HepG2 (cell line): ENCODE measurements around the gene IFI35. TPM values are rescaled to one million over a fixed set of nuclear protein-coding genes. Genes with fewer than 3 reads are reported as not detected.

Experiments
- CREB1 ChIP-seq, 2 experiments: fragments of 450-650 bp in 1 of 2; IDR thresholded peaks; 2 replicates each; pipeline ENCODE4 v1.6.1; 2016 to 2017; ENCODE audit warnings: control low read depth in 1 of 2, mild to moderate bottlenecking in 1 of 2, missing compliant biosample characterization in 1 of 2, missing genetic modification characterization in 1 of 2
- DPF2 ChIP-seq: sonication (generic); formaldehyde crosslinking; IDR thresholded peaks from 2 replicates; pipeline ENCODE4 v1.4.0; 2020; ENCODE audit warnings: mild to moderate bottlenecking, low read depth, missing genetic modification reagents, borderline replicate concordance
- ELF3 ChIP-seq: IDR thresholded peaks from 2 replicates; pipeline ENCODE4 v1.6.1; 2016; ENCODE audit warnings: missing genetic modification reagents, missing compliant biosample characterization
- FLYWCH1 ChIP-seq: sonication (generic); formaldehyde crosslinking; IDR thresholded peaks from 2 replicates; pipeline ENCODE4 v1.8.1; 2023; ENCODE audit warnings: mild to moderate bottlenecking, missing genetic modification reagents
- FOXC1 ChIP-seq: sonication (generic); formaldehyde crosslinking; IDR thresholded peaks from 2 replicates; pipeline ENCODE4 v1.8.0; 2022; ENCODE audit warnings: mild to moderate bottlenecking, missing genetic modification reagents, borderline replicate concordance
- PHF21A ChIP-seq: sonication (generic); formaldehyde crosslinking; IDR thresholded peaks from 2 replicates; pipeline ENCODE4 v1.5.0; 2020; ENCODE audit warnings: mild to moderate bottlenecking, missing genetic modification reagents
- REL ChIP-seq: sonication (generic); formaldehyde crosslinking; conservative IDR thresholded peaks from 2 replicates; pipeline ENCODE4 v1.8.0; 2022; ENCODE audit warnings: mild to moderate bottlenecking, missing genetic modification reagents, moderate library complexity
- RELA ChIP-seq: sonication (generic); formaldehyde crosslinking; IDR thresholded peaks from 2 replicates; pipeline ENCODE4 v1.4.0; 2020; ENCODE audit warnings: missing genetic modification reagents
- SAFB2 ChIP-seq: sonication (generic); formaldehyde crosslinking; IDR thresholded peaks from 2 replicates; pipeline ENCODE4 v1.5.1; 2020; ENCODE audit warnings: missing genetic modification reagents, low read depth, mild to moderate bottlenecking, borderline replicate concordance
- SIN3A ChIP-seq: IDR thresholded peaks from 2 replicates; pipeline ENCODE4 v1.6.1; 2011; ENCODE audit warnings: low read depth, mild to moderate bottlenecking, control low read depth, low read length, borderline replicate concordance
- SOX13 ChIP-seq, 3 experiments: fragments of 450-650 bp in 1 of 3; sonication (generic) in 1 of 3; formaldehyde crosslinking in 1 of 3; IDR thresholded peaks in 2 of 3; conservative IDR thresholded peaks in 1 of 3; 2 replicates each; pipeline versions ENCODE4 v1.5.0 to v1.6.1; 2016 to 2020; ENCODE audit warnings: antibody characterized with exemption in 1 of 3, mild to moderate bottlenecking in 1 of 3, missing compliant biosample characterization in 1 of 3, missing genetic modification reagents in 1 of 3, moderate library complexity in 1 of 3
- TBX2 ChIP-seq: sonication (generic); formaldehyde crosslinking; IDR thresholded peaks from 2 replicates; pipeline ENCODE4 v1.5.0; 2020; ENCODE audit warnings: missing genetic modification reagents, mild to moderate bottlenecking, borderline replicate concordance
- TGIF2 ChIP-seq: IDR thresholded peaks from 2 replicates; pipeline ENCODE4 v1.6.1; 2016; ENCODE audit warnings: control low read depth, missing compliant biosample characterization
- U2AF2 ChIP-seq: fragments of 200-400 bp; formaldehyde crosslinking; IDR thresholded peaks from 2 replicates; pipeline ENCODE4 v1.6.1; 2017; ENCODE audit warnings: low read depth, mild to moderate bottlenecking, low read length
- XBP1 ChIP-seq: sonication (generic); formaldehyde crosslinking; IDR thresholded peaks from 2 replicates; pipeline ENCODE4 v1.5.0; 2020; ENCODE audit warnings: missing genetic modification reagents
- ZBTB42 ChIP-seq: sonication (generic); formaldehyde crosslinking; IDR thresholded peaks from 2 replicates; pipeline ENCODE4 v1.5.0; 2020; ENCODE audit warnings: mild to moderate bottlenecking, missing genetic modification reagents
- ZNF20 ChIP-seq: sonication (generic); formaldehyde crosslinking; IDR thresholded peaks from 2 replicates; pipeline ENCODE4 v1.4.0; 2020; ENCODE audit warnings: mild to moderate bottlenecking, moderate library complexity, missing genetic modification reagents
- ZNF614 ChIP-seq: IDR thresholded peaks from 2 replicates; pipeline ENCODE4 v1.6.1; 2018; ENCODE audit warnings: missing biosample characterization, missing genetic modification reagents, inconsistent platforms, borderline replicate concordance
- ZSCAN31 ChIP-seq: sonication (generic); formaldehyde crosslinking; IDR thresholded peaks from 2 replicates; pipeline ENCODE4 v1.5.0; 2020; ENCODE audit warnings: low read depth, mild to moderate bottlenecking, missing genetic modification reagents
- polyA plus RNA-seq, 8 experiments: library from polyadenylated mRNA; depleted of rRNA in 3 of 8; stranded (reverse) in 7 of 8; unstranded in 1 of 8; fragments of >200 nt; fragmentation: Illumina TruSeq in 4 of 8; extraction: Trizol in 4 of 8; gene quantifications; 2 replicates each; pipeline versions ENCODE4 v1.2.1 to v1.2.3, GENCODE V29; 2011 to 2016; ENCODE audit warnings: low read depth in 4 of 8, missing spikeins in 1 of 8, mixed read lengths in 1 of 8; ENCODE audit not compliant: insufficient read depth in 1 of 8
- total RNA-seq, 5 experiments: library from RNA; depleted of rRNA; stranded (reverse); fragments of >200 nt; fragmentation: Illumina TruSeq; extraction: Trizol; gene quantifications; 2 replicates each; pipeline ENCODE4 v1.2.3, GENCODE V29; 2016; ENCODE audit warnings: low read depth in 1 of 5
- TF ChIP-seq, protein P1 (sequence below): sonication (generic); formaldehyde crosslinking; IDR thresholded peaks from 2 replicates; pipeline ENCODE4 v1.5.0; 2020; ENCODE audit warnings: mild to moderate bottlenecking, missing genetic modification reagents
- TF ChIP-seq, protein P2 (sequence below): sonication (generic); formaldehyde crosslinking; IDR thresholded peaks from 2 replicates; pipeline ENCODE4; 2020; ENCODE audit warnings: missing genetic modification reagents, mild to moderate bottlenecking, borderline replicate concordance
- TF ChIP-seq, protein P3 (sequence below): sonication (generic); formaldehyde crosslinking; IDR thresholded peaks from 2 replicates; pipeline ENCODE4 v1.4.0; 2020; ENCODE audit warnings: missing genetic modification reagents

The IFI35 gene
- total and polyA plus RNA-seq, 2 of the 13 experiments (the other 11 are each of a cell fraction or from before 2014, with no cell fraction given) = 28.9 to 38.1 TPM

DNA sequence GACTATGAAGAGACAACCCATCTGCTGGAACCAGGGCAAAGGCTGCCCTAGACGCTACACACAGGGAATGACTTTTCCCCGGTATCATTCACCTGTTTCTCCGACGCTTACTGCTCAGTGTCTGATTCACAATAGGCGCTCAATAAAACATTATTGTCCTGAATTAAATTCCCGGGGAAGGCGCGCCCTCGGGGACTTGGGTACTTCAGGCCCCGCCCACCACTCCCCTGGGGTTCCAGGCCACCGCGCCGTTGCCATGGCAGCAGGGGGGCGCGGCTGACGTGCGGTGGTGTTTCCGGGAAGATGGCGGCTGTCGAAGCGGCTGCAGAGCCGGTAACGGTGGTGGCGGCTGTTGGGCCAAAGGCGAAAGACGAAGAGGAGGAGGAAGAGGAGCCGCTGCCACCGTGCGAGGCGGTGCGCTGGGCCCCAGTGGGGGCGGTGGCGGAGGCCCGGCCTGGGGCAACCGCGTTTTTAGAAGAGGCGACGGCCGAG lies 26.3 kb upstream of the IFI35 start, which contains the start of gene RUNDC1 (continued):
- TF ChIP-seq FOXC1 (CRISPR knock-in tag) = peak; percentile 32; the same call in 1 of the 2 replicates
- 0 out of 2 replicates have a peak, but pooled peaks have one; percentile 25 for TF ChIP-seq FLYWCH1 (CRISPR knock-in tag)
- TF ChIP-seq CREB1 (IDR thresholded peaks at IDR 0.05) = peak; percentile 65; the same call in 1 of the 2 replicates
- peak; percentile 70 for TF ChIP-seq CREB1 (CRISPR knock-in tag; IDR thresholded peaks at IDR 0.05)
- peak; percentile 99 for TF ChIP-seq U2AF2
- TF ChIP-seq SAFB2 (CRISPR knock-in tag) = peak; percentile 25; the same call in 1 of the 2 replicates
- peak; percentile 39 for TF ChIP-seq PHF21A (CRISPR knock-in tag)
- TF ChIP-seq, protein P1, sequence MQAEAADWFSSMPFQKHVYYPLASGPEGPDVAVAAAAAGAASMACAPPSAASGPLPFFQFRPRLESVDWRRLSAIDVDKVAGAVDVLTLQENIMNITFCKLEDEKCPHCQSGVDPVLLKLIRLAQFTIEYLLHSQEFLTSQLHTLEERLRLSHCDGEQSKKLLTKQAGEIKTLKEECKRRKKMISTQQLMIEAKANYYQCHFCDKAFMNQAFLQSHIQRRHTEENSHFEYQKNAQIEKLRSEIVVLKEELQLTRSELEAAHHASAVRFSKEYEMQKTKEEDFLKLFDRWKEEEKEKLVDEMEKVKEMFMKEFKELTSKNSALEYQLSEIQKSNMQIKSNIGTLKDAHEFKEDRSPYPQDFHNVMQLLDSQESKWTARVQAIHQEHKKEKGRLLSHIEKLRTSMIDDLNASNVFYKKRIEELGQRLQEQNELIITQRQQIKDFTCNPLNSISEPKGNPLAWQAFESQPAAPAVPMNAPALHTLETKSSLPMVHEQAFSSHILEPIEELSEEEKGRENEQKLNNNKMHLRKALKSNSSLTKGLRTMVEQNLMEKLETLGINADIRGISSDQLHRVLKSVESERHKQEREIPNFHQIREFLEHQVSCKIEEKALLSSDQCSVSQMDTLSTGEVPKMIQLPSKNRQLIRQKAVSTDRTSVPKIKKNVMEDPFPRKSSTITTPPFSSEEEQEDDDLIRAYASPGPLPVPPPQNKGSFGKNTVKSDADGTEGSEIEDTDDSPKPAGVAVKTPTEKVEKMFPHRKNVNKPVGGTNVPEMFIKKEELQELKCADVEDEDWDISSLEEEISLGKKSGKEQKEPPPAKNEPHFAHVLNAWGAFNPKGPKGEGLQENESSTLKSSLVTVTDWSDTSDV (CRISPR knock-in tag) = no peak
- TF ChIP-seq, protein P2, sequence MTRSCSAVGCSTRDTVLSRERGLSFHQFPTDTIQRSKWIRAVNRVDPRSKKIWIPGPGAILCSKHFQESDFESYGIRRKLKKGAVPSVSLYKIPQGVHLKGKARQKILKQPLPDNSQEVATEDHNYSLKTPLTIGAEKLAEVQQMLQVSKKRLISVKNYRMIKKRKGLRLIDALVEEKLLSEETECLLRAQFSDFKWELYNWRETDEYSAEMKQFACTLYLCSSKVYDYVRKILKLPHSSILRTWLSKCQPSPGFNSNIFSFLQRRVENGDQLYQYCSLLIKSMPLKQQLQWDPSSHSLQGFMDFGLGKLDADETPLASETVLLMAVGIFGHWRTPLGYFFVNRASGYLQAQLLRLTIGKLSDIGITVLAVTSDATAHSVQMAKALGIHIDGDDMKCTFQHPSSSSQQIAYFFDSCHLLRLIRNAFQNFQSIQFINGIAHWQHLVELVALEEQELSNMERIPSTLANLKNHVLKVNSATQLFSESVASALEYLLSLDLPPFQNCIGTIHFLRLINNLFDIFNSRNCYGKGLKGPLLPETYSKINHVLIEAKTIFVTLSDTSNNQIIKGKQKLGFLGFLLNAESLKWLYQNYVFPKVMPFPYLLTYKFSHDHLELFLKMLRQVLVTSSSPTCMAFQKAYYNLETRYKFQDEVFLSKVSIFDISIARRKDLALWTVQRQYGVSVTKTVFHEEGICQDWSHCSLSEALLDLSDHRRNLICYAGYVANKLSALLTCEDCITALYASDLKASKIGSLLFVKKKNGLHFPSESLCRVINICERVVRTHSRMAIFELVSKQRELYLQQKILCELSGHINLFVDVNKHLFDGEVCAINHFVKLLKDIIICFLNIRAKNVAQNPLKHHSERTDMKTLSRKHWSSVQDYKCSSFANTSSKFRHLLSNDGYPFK (CRISPR knock-in tag) = no peak
- TF ChIP-seq ZNF20 = no peak
- TF ChIP-seq TBX2 (CRISPR knock-in tag) = no peak
- TF ChIP-seq REL = 0 out of 2 replicates have a peak, but pooled peaks have one; percentile 5
- TF ChIP-seq SIN3A = peak; percentile 98
- peak; percentile 43; the same call in 1 of the 2 replicates for TF ChIP-seq ZNF614 (CRISPR knock-in tag)
- 0 out of 2 replicates have a peak, but pooled peaks have one; percentile 2 for TF ChIP-seq ZBTB42 (CRISPR knock-in tag)
- TF ChIP-seq SOX13 (IDR thresholded peaks at IDR 0.05) = 0 out of 2 replicates have a peak, but pooled peaks have one; percentile 49
- TF ChIP-seq SOX13 (CRISPR knock-in tag; conservative IDR thresholded peaks at IDR 0.05 in 1 of 2, IDR thresholded peaks at IDR 0.05 in 1 of 2) = no peak; a peak in 1 of 4 replicates
- TF ChIP-seq XBP1 (CRISPR knock-in tag) = no peak
- 0 out of 2 replicates have a peak, but pooled peaks have one; percentile 79 for TF ChIP-seq RELA (CRISPR knock-in tag)
- peak; percentile 91 for TF ChIP-seq TGIF2 (CRISPR knock-in tag)
- TF ChIP-seq DPF2 = no peak
- peak; percentile 98 for TF ChIP-seq ELF3 (CRISPR knock-in tag)
- TF ChIP-seq ZSCAN31 (CRISPR knock-in tag) = no peak; the same call in 1 of the 2 replicates
- TF ChIP-seq, protein P3, sequence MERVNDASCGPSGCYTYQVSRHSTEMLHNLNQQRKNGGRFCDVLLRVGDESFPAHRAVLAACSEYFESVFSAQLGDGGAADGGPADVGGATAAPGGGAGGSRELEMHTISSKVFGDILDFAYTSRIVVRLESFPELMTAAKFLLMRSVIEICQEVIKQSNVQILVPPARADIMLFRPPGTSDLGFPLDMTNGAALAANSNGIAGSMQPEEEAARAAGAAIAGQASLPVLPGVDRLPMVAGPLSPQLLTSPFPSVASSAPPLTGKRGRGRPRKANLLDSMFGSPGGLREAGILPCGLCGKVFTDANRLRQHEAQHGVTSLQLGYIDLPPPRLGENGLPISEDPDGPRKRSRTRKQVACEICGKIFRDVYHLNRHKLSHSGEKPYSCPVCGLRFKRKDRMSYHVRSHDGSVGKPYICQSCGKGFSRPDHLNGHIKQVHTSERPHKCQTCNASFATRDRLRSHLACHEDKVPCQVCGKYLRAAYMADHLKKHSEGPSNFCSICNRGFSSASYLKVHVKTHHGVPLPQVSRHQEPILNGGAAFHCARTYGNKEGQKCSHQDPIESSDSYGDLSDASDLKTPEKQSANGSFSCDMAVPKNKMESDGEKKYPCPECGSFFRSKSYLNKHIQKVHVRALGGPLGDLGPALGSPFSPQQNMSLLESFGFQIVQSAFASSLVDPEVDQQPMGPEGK (CRISPR knock-in tag) = peak; percentile 35
